PC-9 (cell line): ENCODE measurements around the gene PDE1C. TPM values are rescaled to one million over a fixed set of nuclear protein-coding genes. Genes with fewer than 3 reads are reported as not detected.

Experiments
- BruUV-seq: library from RNA; stranded (reverse); fragments of 400-500 nt; replicated peaks from 2 replicates; lab custom pipeline; 2021; lab: Mats Ljungman, UMichigan
- CTCF ChIA-PET: fragments of 300-600 bp; sonication (Branson Sonifier 250); formaldehyde crosslinking; loops from one replicate; lab custom pipeline; 2022; ENCODE audit warnings: antibody characterized with exemption; lab: Charles Lee
- POLR2A ChIA-PET: fragments of 300-600 bp; sonication (Branson Sonifier 250); formaldehyde crosslinking; loops from one replicate; lab custom pipeline; 2022; ENCODE audit warnings: antibody characterized with exemption; ENCODE audit not compliant: unreplicated experiment; lab: Charles Lee
- DNase-seq, 2 experiments: peaks; one replicate each; pipeline versions ENCODE4 v3.0.0 to v3.0.0-alpha.2; 2015 to 2022; ENCODE audit warnings: mixed read lengths in 1 of 2
- H2AFZ ChIP-seq: fragments of 200-600 bp; sonication (generic); 2 replicates; pipeline ENCODE4 v1.8.1; 2017; ENCODE audit warnings: antibody characterized with exemption
- H3F3A ChIP-seq: fragments of 200-600 bp; sonication (generic); 2 replicates; pipeline ENCODE4 v1.8.1; 2017; ENCODE audit warnings: antibody characterized with exemption, mild to moderate bottlenecking, low read depth; ENCODE audit not compliant: insufficient read depth
- H3K27ac ChIP-seq: fragments of 200-600 bp; sonication (generic); 2 replicates; pipeline ENCODE4 v1.6.1; 2016; ENCODE audit warnings: mixed run types
- H3K27me3 ChIP-seq: fragments of 200-600 bp; sonication (generic); 2 replicates; pipeline ENCODE4 v1.6.1; 2016; ENCODE audit warnings: low read depth, mixed run types; ENCODE audit not compliant: insufficient read depth
- H3K36me3 ChIP-seq: fragments of 200-600 bp; sonication (generic); 2 replicates; pipeline ENCODE4 v1.6.1; 2016; ENCODE audit warnings: low read depth, mixed run types
- H3K4me1 ChIP-seq: fragments of 200-600 bp; sonication (generic); replicated peaks from 2 replicates; pipeline ENCODE4 v1.6.1; 2016; ENCODE audit warnings: mixed run types; ENCODE audit not compliant: insufficient read depth
- H3K4me2 ChIP-seq: fragments of 200-600 bp; sonication (generic); 2 replicates; pipeline ENCODE4 v1.6.1; 2017; ENCODE audit warnings: mixed run types
- H3K4me3 ChIP-seq: fragments of 200-600 bp; sonication (generic); 2 replicates; pipeline ENCODE4 v1.6.1; 2016; ENCODE audit warnings: mixed run types
- H3K79me2 ChIP-seq: fragments of 200-600 bp; sonication (generic); 2 replicates; pipeline ENCODE4 v1.6.1; 2017; ENCODE audit warnings: low read depth, mixed run types
- H3K9me2 ChIP-seq: fragments of 200-600 bp; sonication (generic); 2 replicates; pipeline ENCODE4 v1.8.1; 2017; ENCODE audit warnings: mild to moderate bottlenecking; ENCODE audit not compliant: insufficient read depth
- H3K9me3 ChIP-seq: fragments of 200-600 bp; sonication (generic); 2 replicates; pipeline ENCODE4 v1.8.1; 2016; ENCODE audit warnings: low read depth; ENCODE audit not compliant: insufficient read depth
- H4K20me1 ChIP-seq: fragments of 200-600 bp; sonication (generic); 2 replicates; pipeline ENCODE4 v1.8.1; 2017; ENCODE audit not compliant: insufficient read depth
- EZH2 ChIP-seq: fragments of 200-600 bp; sonication (generic); IDR thresholded peaks from 2 replicates; pipeline ENCODE4 v1.8.0; 2017; ENCODE audit warnings: antibody characterized with exemption, low read depth
- intact Hi-C: fragments of 100-400 bp; cut with micrococcal nuclease; formaldehyde crosslinking; loops from one replicate; pipeline ENCODE4 v1.10.0; 2022; ENCODE audit not compliant: unreplicated experiment
- total RNA-seq: library from RNA; stranded (reverse); gene quantifications from 2 replicates; pipeline ENCODE4 v1.2.3, GENCODE V29; 2021
- TF ChIP-seq, protein P1 (sequence below): fragments of 200-600 bp; sonication (generic); conservative IDR thresholded peaks from 2 replicates; pipeline ENCODE4 v1.6.1; 2017; ENCODE audit warnings: mixed run types, antibody characterized with exemption, mild to moderate bottlenecking, moderate library complexity

PDE1C gene
- total RNA-seq, 1 experiment from 2014 or later: 1.7 TPM

DNA sequence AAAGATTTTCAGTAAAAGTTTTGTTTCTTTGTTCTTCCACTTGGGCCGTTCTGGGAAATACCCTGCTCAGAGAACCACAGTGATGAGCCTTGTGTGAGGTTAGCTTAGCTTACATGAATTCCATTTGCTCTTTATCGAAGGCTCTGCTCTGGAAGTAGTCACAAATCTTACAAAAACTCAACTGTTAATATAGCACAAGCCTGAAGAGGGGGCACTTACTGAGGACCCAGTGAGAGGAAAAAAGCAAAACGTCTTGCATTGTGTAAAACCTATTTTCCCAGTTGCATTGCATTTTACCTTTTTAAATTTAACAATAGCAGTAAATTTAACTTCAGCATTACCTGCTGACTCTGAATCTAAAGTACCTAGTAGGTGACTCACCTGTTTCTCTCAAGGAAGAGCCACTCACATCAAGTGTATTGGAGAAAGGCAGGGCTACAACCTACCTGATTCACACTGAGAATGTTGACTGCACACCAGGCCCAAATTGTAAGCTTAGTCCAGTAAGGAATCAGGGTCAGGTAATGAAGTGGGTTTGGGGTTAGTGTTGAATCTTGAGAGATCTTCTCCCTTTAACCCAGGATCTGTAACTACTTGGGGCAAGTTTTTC is 340.9 kb downstream of the PDE1C start:
- Histone ChIP-seq H3K4me3 (no peak overlapping the region), H3K36me3 (no peaks in the 10 kb centered on the region), H3K27me3 (peaks cover 48% of the 10 kb centered on the region), H3K9me2 (no peaks in the 10 kb centered on the region), H3F3A (no peaks in the 10 kb centered on the region), H3K79me2 (no peaks in the 10 kb centered on the region), H3K4me1 (no peaks in the 10 kb centered on the region), H3K27ac (no peak overlapping the region), H3K9me3 (no peaks in the 10 kb centered on the region), H3K4me2 (no peak overlapping the region), H2AFZ (no peak overlapping the region), H4K20me1 (no peaks in the 10 kb centered on the region)
- intact Hi-C loops: no loop called here
- ChIA-PET POLR2A (no interaction called here), CTCF (no interaction called here)
- no peak for TF ChIP-seq EZH2
- TF ChIP-seq, protein P1, sequence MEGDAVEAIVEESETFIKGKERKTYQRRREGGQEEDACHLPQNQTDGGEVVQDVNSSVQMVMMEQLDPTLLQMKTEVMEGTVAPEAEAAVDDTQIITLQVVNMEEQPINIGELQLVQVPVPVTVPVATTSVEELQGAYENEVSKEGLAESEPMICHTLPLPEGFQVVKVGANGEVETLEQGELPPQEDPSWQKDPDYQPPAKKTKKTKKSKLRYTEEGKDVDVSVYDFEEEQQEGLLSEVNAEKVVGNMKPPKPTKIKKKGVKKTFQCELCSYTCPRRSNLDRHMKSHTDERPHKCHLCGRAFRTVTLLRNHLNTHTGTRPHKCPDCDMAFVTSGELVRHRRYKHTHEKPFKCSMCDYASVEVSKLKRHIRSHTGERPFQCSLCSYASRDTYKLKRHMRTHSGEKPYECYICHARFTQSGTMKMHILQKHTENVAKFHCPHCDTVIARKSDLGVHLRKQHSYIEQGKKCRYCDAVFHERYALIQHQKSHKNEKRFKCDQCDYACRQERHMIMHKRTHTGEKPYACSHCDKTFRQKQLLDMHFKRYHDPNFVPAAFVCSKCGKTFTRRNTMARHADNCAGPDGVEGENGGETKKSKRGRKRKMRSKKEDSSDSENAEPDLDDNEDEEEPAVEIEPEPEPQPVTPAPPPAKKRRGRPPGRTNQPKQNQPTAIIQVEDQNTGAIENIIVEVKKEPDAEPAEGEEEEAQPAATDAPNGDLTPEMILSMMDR: no peak; the same call in 1 of the 2 replicates
- peak in 1 of 2 experiments; percentile 32 for DNase-seq
- BruUV-seq: no TSS peak

DNA sequence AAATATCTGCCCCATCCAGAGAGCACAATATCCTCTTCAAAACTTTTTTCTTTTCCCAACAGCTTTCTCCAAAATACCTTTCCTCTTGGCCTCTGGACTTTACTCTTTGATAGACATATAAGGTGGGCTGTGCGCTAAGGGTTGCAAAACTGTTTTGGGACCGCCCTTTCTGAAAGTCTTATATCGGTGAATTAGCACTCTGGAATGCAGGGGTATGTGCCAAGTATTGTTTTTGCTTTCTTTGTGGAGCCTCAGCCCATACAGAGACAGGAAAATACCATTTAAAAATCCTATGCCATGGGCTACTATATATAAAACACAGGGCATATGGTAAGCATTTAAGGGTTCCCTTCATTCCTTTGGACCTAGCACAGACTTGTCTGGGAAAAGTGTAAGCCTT is 345.5 kb downstream of the PDE1C start:
- POLR2A ChIA-PET: no interaction called here

DNA sequence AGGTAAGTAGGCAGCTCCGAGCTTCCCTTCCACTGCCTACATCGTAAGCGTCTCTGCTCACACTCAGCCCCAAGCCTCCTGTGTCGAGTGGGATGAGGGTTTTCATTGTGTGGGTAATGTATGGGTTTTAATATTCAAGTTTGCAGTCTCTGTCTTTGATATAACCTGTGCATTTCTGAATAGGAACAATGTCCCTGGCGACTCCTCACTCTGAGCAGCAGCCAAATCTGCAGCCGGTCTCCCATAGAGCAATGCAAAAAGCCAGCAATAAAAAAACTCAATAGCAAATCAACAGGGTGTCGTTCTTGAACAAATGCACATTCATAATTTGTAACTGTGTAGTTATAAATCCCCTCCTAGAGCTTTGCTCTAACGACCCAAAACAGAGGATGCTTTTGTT is 349.8 kb downstream of the PDE1C start:
- H3K27me3 ChIP-seq: peaks cover 28% of the 10 kb centered on the region; the same call in 1 of the 2 replicates

More for the DNA sequence above, 345.5 kb downstream of the PDE1C start:
- no peak overlapping the region for H2AFZ ChIP-seq
- H3K27ac ChIP-seq: no peak overlapping the region
- no peaks in the 10 kb centered on the region for H3F3A ChIP-seq
- H3K4me1 ChIP-seq: no peaks in the 10 kb centered on the region
- no peaks in the 10 kb centered on the region for H3K36me3 ChIP-seq
- H3K9me3 ChIP-seq: no peaks in the 10 kb centered on the region
- H3K79me2 ChIP-seq: no peaks in the 10 kb centered on the region
- H4K20me1 ChIP-seq: no peaks in the 10 kb centered on the region
- peaks cover 24% of the 10 kb centered on the region; the same call in 1 of the 2 replicates for H3K27me3 ChIP-seq
- no peak overlapping the region for H3K4me3 ChIP-seq
- H3K9me2 ChIP-seq: no peaks in the 10 kb centered on the region
- CTCF ChIA-PET: no interaction called here
- H3K4me2 ChIP-seq: no peak overlapping the region
- no TSS peak for BruUV-seq
- DNase-seq: peak in 1 of 2 experiments; percentile 28
- TF ChIP-seq, protein P1: no peak
- TF ChIP-seq EZH2: no peak
- intact Hi-C loops: no loop called here

More for the DNA sequence above, 349.8 kb downstream of the PDE1C start:
- Histone ChIP-seq H3K9me3 (no peaks in the 10 kb centered on the region), H3K79me2 (no peaks in the 10 kb centered on the region), H3F3A (no peaks in the 10 kb centered on the region), H3K4me1 (no peaks in the 10 kb centered on the region), H3K9me2 (no peaks in the 10 kb centered on the region), H4K20me1 (no peaks in the 10 kb centered on the region), H3K27ac (no peak overlapping the region), H3K4me2 (no peak overlapping the region), H2AFZ (no peak overlapping the region), H3K36me3 (no peaks in the 10 kb centered on the region), H3K4me3 (no peak overlapping the region)
- DNase-seq: peak in 1 of 2 experiments; percentile 19
- POLR2A ChIA-PET: no interaction called here
- intact Hi-C loops: no loop called here
- BruUV-seq: no TSS peak
- no peak for TF ChIP-seq EZH2
- TF ChIP-seq, protein P1: no peak
- CTCF ChIA-PET: interaction anchor here (0.7 kb wide), 1 partner anchor 23 kb away, joined by 9 read pairs; no protein-coding TSS in a partner anchor
